Liver (tissue), 9 donors: ENCODE results near the gene IL24. TPM values are rescaled to one million over a fixed set of nuclear protein-coding genes. Genes with fewer than 3 reads are reported as not detected.

ENCODE experiments used
- DNase-seq: peaks from one replicate; pipeline ENCODE4 v3.0.0-alpha.2; 2017; ENCODE audit warnings: low spot score
- H3K27ac ChIP-seq, 2 donors: one replicate each; pipeline ENCODE4 v1.7.0; 2013; ENCODE audit warnings: inconsistent platforms in 2 of 2, low read length in 2 of 2, control low read depth in 1 of 2, low read depth in 1 of 2, mild to moderate bottlenecking in 1 of 2
- H3K27me3 ChIP-seq, 4 donors: one replicate each; pipeline versions ENCODE4 v1.6.1 to v1.7.0; 2013; ENCODE audit warnings: low read length in 3 of 4, inconsistent platforms in 1 of 4, mild to moderate bottlenecking in 1 of 4, moderate library complexity in 1 of 4; ENCODE audit not compliant: control insufficient read depth in 4 of 4, insufficient read depth in 4 of 4
- H3K36me3 ChIP-seq, 4 donors: one replicate each; pipeline versions ENCODE4 v1.6.1 to v1.7.0; 2013; ENCODE audit warnings: low read length in 3 of 4, mild to moderate bottlenecking in 3 of 4, low read depth in 1 of 4, moderate library complexity in 1 of 4; ENCODE audit not compliant: control insufficient read depth in 4 of 4, insufficient read depth in 3 of 4
- H3K4me1 ChIP-seq, 4 donors: one replicate each; pipeline versions ENCODE4 v1.6.1 to v1.7.0; 2013; ENCODE audit warnings: low read length in 3 of 4, mild to moderate bottlenecking in 3 of 4, moderate library complexity in 1 of 4; ENCODE audit not compliant: control insufficient read depth in 4 of 4, insufficient read depth in 4 of 4
- H3K4me3 ChIP-seq, 3 donors: one replicate each; pipeline versions ENCODE4 v1.6.1 to v1.7.0; 2013; ENCODE audit warnings: low read length in 3 of 3, control low read depth in 1 of 3, low read depth in 1 of 3, mild to moderate bottlenecking in 1 of 3
- H3K9ac ChIP-seq, 2 donors: one replicate each; pipeline ENCODE4 v1.7.0; 2013; ENCODE audit warnings: low read length in 2 of 2, mild to moderate bottlenecking in 2 of 2, moderate library complexity in 2 of 2, control low read depth in 1 of 2, low read depth in 1 of 2
- H3K9me3 ChIP-seq, 4 donors: one replicate each; pipeline versions ENCODE4 v1.6.1 to v1.7.0; 2013; ENCODE audit warnings: low read length in 3 of 4; ENCODE audit not compliant: control insufficient read depth in 4 of 4
- ATF3 ChIP-seq: IDR thresholded peaks from 2 replicates; pipeline ENCODE4 v1.6.1; 2016; ENCODE audit warnings: antibody characterized with exemption
- CTCF ChIP-seq: fragments of 150-350 bp; IDR thresholded peaks from 2 replicates; pipeline ENCODE4 v1.5.1; 2017; ENCODE audit warnings: improper control_type of control experiment, low read depth, low read length; ENCODE audit not compliant: missing input control
- EGR1 ChIP-seq, 2 donors: IDR thresholded peaks; 2 replicates each; pipeline ENCODE4 v1.6.1; 2016 to 2018; ENCODE audit warnings: antibody characterized with exemption in 2 of 2, low read depth in 2 of 2
- FOXA1 ChIP-seq: IDR thresholded peaks from 2 replicates; pipeline ENCODE4 v1.6.1; 2016; ENCODE audit warnings: antibody characterized with exemption
- FOXA2 ChIP-seq: IDR thresholded peaks from 2 replicates; pipeline ENCODE4 v1.6.1; 2016; ENCODE audit warnings: antibody characterized with exemption
- GABPA ChIP-seq, 2 donors: IDR thresholded peaks in 1 of 2; conservative IDR thresholded peaks in 1 of 2; 2 replicates each; pipeline ENCODE4 v1.6.1; 2016; ENCODE audit warnings: antibody characterized with exemption in 2 of 2, mild to moderate bottlenecking in 1 of 2, moderate library complexity in 1 of 2
- HNF4A ChIP-seq, 2 donors: conservative IDR thresholded peaks; 2 replicates each; pipeline ENCODE4 v1.6.1; 2016; ENCODE audit warnings: antibody characterized with exemption in 2 of 2, mild to moderate bottlenecking in 2 of 2
- HNF4G ChIP-seq: IDR thresholded peaks from 2 replicates; pipeline ENCODE4 v1.6.1; 2016; ENCODE audit warnings: antibody characterized with exemption
- JUND ChIP-seq, 2 donors: IDR thresholded peaks; 2 replicates each; pipeline ENCODE4 v1.6.1; 2016; ENCODE audit warnings: antibody characterized with exemption in 2 of 2
- MAX ChIP-seq: IDR thresholded peaks from 2 replicates; pipeline ENCODE4 v1.6.1; 2016; ENCODE audit warnings: antibody characterized with exemption
- NR2F2 ChIP-seq: IDR thresholded peaks from 2 replicates; pipeline ENCODE4 v1.6.1; 2016; ENCODE audit warnings: antibody characterized with exemption
- RAD21 ChIP-seq, 2 donors: IDR thresholded peaks; 2 replicates each; pipeline ENCODE4 v1.6.1; 2016; ENCODE audit warnings: antibody characterized with exemption in 2 of 2, mild to moderate bottlenecking in 2 of 2
- RXRA ChIP-seq, 2 donors: IDR thresholded peaks; 2 replicates each; pipeline ENCODE4 v1.6.1; 2017 to 2018; ENCODE audit warnings: antibody characterized with exemption in 2 of 2, mild to moderate bottlenecking in 1 of 2
- SP1 ChIP-seq: IDR thresholded peaks from 2 replicates; pipeline ENCODE4 v1.6.1; 2018; ENCODE audit warnings: antibody characterized with exemption, mild to moderate bottlenecking
- TAF1 ChIP-seq: conservative IDR thresholded peaks from 2 replicates; pipeline ENCODE4 v1.6.1; 2016; ENCODE audit warnings: antibody characterized with exemption, mild to moderate bottlenecking
- YY1 ChIP-seq: IDR thresholded peaks from 2 replicates; pipeline ENCODE4 v1.6.1; 2016; ENCODE audit warnings: antibody characterized with exemption, mild to moderate bottlenecking
- WGBS: extraction: QIAGEN DNeasy Blood & Tissue Kit; methylation state at CpG from one replicate; pipeline ENCODE4 v1.1.7; 2013; 5-methylcytosine and 5-hydroxymethylcytosine counted together
- polyA plus RNA-seq, 2 donors: library from polyadenylated mRNA; stranded (reverse) in 1 of 2; unstranded in 1 of 2; fragments of 200-250 nt in 1 of 2; fragments of >200 nt in 1 of 2; fragmentation: Nextera tagmentation in 1 of 2; extraction: Ambion mirVana in 1 of 2; gene quantifications; one replicate each; pipeline versions ENCODE4 v1.2.1 to v1.2.3, GENCODE V29; 2013 to 2015
- total RNA-seq, 2 donors: library from RNA; depleted of rRNA; stranded (reverse); fragments of >200 nt; gene quantifications; one replicate each; pipeline ENCODE4 v1.2.3, GENCODE V29; 2014
- TF ChIP-seq, protein P1 (sequence below): IDR thresholded peaks from 2 replicates; pipeline ENCODE4 v1.6.1; 2016; ENCODE audit warnings: antibody characterized with exemption, mild to moderate bottlenecking
- donor health status: healthy.
- donor health status: healthy.
- donor health status: healthy.
- donor health status: healthy.
- donor health status: healthy.

IL24 gene
- total and polyA plus RNA-seq, 4 donors, result 0.13 TPM; not detected in 3

DNA sequence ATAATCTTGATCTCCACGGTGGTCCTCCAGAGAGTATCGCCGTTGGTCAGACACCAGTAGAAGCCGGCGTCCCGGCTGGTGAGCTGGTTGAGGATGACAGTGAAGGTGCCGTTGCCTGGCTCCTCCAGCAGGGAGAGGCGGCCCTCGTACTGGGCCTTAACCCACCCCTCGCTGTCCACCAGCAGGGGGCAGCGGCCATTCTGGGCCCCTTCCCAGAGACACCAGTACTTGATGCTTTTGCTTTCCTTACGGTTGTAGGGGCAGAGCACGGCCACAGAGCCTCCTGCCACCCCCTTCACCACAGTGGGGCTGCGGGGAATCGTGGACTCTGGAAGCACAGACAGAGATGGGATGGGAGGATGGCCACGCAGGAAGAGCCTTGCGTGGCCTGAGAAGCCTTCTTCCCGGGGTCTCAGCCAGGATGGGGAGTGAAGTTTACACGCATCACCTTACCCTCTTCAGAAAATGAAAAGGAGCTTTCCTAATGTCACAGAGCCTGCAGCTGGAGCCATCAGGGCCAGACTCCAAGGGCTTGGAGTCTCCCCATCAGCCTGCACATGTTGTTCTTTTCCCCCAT, 38.3 kb downstream of the IL24 start:
- Histone ChIP-seq H3K4me3 (no peak overlapping the region), H3K9ac (no peak overlapping the region), H3K9me3 (no peaks in the 10 kb centered on the region), H3K36me3 (peaks cover 0 to 2% (median 0%) of the 10 kb centered on the region in 4 donors), H3K4me1 (no peaks in the 10 kb centered on the region), H3K27ac (no peak overlapping the region), H3K27me3 (no peaks in the 10 kb centered on the region)
- no peak for TF ChIP-seq NR2F2
- TF ChIP-seq CTCF, result peak; percentile 99
- peak; percentile 96 to 99 for TF ChIP-seq RAD21 (IDR thresholded peaks at IDR 0.05)
- no peak for TF ChIP-seq FOXA2
- TF ChIP-seq RXRA (IDR thresholded peaks at IDR 0.05), result peak in 1 of 2 donors; percentile 23
- no peak for TF ChIP-seq EGR1 (IDR thresholded peaks at IDR 0.05; ENCODE audit: low read depth in 2 of 2)
- TF ChIP-seq MAX, result no peak
- TF ChIP-seq FOXA1, result no peak
- DNase-seq, result peak; percentile 82
- 48% methylated on average over 19 of the region's 19 CpGs for WGBS

- Histone ChIP-seq H3K36me3 (peaks cover 0 to 2% (median 0%) of the 10 kb centered on the region in 4 donors), H3K27ac (no peak overlapping the region), H3K4me1 (peaks cover 2 to 12% (median 6%) of the 10 kb centered on the region in 4 donors), H3K9me3 (no peaks in the 10 kb centered on the region), H3K9ac (no peak overlapping the region), H3K4me3 (no peak overlapping the region), H3K27me3 (no peaks in the 10 kb centered on the region)
- 87% methylated on average over 6 of the region's 6 CpGs for WGBS
- TF ChIP-seq, protein P1, sequence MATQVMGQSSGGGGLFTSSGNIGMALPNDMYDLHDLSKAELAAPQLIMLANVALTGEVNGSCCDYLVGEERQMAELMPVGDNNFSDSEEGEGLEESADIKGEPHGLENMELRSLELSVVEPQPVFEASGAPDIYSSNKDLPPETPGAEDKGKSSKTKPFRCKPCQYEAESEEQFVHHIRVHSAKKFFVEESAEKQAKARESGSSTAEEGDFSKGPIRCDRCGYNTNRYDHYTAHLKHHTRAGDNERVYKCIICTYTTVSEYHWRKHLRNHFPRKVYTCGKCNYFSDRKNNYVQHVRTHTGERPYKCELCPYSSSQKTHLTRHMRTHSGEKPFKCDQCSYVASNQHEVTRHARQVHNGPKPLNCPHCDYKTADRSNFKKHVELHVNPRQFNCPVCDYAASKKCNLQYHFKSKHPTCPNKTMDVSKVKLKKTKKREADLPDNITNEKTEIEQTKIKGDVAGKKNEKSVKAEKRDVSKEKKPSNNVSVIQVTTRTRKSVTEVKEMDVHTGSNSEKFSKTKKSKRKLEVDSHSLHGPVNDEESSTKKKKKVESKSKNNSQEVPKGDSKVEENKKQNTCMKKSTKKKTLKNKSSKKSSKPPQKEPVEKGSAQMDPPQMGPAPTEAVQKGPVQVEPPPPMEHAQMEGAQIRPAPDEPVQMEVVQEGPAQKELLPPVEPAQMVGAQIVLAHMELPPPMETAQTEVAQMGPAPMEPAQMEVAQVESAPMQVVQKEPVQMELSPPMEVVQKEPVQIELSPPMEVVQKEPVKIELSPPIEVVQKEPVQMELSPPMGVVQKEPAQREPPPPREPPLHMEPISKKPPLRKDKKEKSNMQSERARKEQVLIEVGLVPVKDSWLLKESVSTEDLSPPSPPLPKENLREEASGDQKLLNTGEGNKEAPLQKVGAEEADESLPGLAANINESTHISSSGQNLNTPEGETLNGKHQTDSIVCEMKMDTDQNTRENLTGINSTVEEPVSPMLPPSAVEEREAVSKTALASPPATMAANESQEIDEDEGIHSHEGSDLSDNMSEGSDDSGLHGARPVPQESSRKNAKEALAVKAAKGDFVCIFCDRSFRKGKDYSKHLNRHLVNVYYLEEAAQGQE, result no peak
- TF ChIP-seq ATF3 (no peak), NR2F2 (no peak), HNF4G (no peak), HNF4A (conservative IDR thresholded peaks at IDR 0.05) (no peak), SP1 (no peak), JUND (IDR thresholded peaks at IDR 0.05) (no peak), RXRA (IDR thresholded peaks at IDR 0.05) (no peak), TAF1 (no peak), YY1 (no peak), EGR1 (IDR thresholded peaks at IDR 0.05; ENCODE audit: low read depth in 2 of 2) (no peak), CTCF (no peak), GABPA (IDR thresholded peaks at IDR 0.05 in 1 of 2, conservative IDR thresholded peaks at IDR 0.05 in 1 of 2) (no peak)
- no peak for DNase-seq
These were observed 40.2 kb downstream of the IL24 start for GRCh38 chr1:206937425-206937824.
